GM23338 (cell line): ENCODE results near the gene BDH1. TPM values are rescaled to one million over a fixed set of nuclear protein-coding genes. Genes with fewer than 3 reads are reported as not detected.

ENCODE experiments used
- ATAC-seq: fragments of 200-7000 bp; cut with Tn5 transposase; 3 replicates; pipeline ENCODE4 v1.9.1; 2020
- DNase-seq: peaks from one replicate; pipeline ENCODE4 v3.0.0-alpha.2; 2015; ENCODE audit warnings: low spot score
- H2AFZ ChIP-seq: fragments of 200-600 bp; sonication (generic); 2 replicates; pipeline ENCODE4 v1.8.0; 2016; ENCODE audit warnings: antibody characterized with exemption, mild to moderate bottlenecking, moderate library complexity
- H3F3A ChIP-seq: fragments of 200-600 bp; sonication (generic); replicated peaks from 2 replicates; pipeline ENCODE4 v1.8.0; 2017; ENCODE audit warnings: antibody characterized with exemption, mixed run types, low read depth
- H3K27ac ChIP-seq: fragments of 200-600 bp; sonication (generic); 2 replicates; pipeline ENCODE4 v1.6.1; 2016; ENCODE audit warnings: low read depth
- H3K27me3 ChIP-seq: fragments of 200-600 bp; sonication (generic); 2 replicates; pipeline ENCODE4 v1.8.0; 2016; ENCODE audit warnings: mild to moderate bottlenecking, mixed run types, moderate library complexity; ENCODE audit not compliant: insufficient read depth
- H3K36me3 ChIP-seq: fragments of 200-600 bp; sonication (generic); 2 replicates; pipeline ENCODE4 v1.8.0; 2016; ENCODE audit warnings: mild to moderate bottlenecking; ENCODE audit not compliant: insufficient read depth
- H3K4me1 ChIP-seq: fragments of 200-600 bp; sonication (generic); 2 replicates; pipeline ENCODE4 v1.8.0; 2016; ENCODE audit warnings: mild to moderate bottlenecking, moderate library complexity; ENCODE audit not compliant: insufficient read depth
- H3K4me2 ChIP-seq: fragments of 200-600 bp; sonication (generic); 2 replicates; pipeline ENCODE4 v1.7.1; 2017; ENCODE audit warnings: mixed run types
- H3K4me3 ChIP-seq: fragments of 200-600 bp; sonication (generic); 2 replicates; pipeline ENCODE4 v1.6.1; 2016; ENCODE audit warnings: mixed run types
- H3K79me2 ChIP-seq: fragments of 200-600 bp; sonication (generic); replicated peaks from 2 replicates; pipeline ENCODE4 v1.8.0; 2017; ENCODE audit warnings: mild to moderate bottlenecking; ENCODE audit not compliant: insufficient read depth
- H3K9me2 ChIP-seq: fragments of 200-600 bp; sonication (generic); 2 replicates; pipeline ENCODE4 v1.8.0; 2017; ENCODE audit not compliant: insufficient read depth
- H4K20me1 ChIP-seq: fragments of 200-600 bp; sonication (generic); replicated peaks from 2 replicates; pipeline ENCODE4 v1.8.0; 2017; ENCODE audit warnings: mild to moderate bottlenecking; ENCODE audit not compliant: insufficient read depth
- H3K27ac Mint-ChIP-seq: 2 replicates; pipeline ENCODE4 v1.8.0; 2020; ENCODE audit warnings: inconsistent platforms, mild to moderate bottlenecking, moderate library complexity, mixed read lengths
- H3K27me3 Mint-ChIP-seq: 3 replicates; pipeline ENCODE4 v1.8.0; 2022; ENCODE audit warnings: low read depth, mild to moderate bottlenecking, moderate library complexity, mixed read lengths, inconsistent platforms; ENCODE audit not compliant: insufficient read depth, poor library complexity
- H3K36me3 Mint-ChIP-seq: 3 replicates; pipeline ENCODE4 v1.8.0; 2021; ENCODE audit warnings: low read depth, mild to moderate bottlenecking, inconsistent platforms, moderate library complexity, mixed read lengths
- H3K4me1 Mint-ChIP-seq: 3 replicates; pipeline ENCODE4 v1.8.0; 2020; ENCODE audit warnings: mild to moderate bottlenecking, inconsistent platforms, mixed read lengths
- H3K4me3 Mint-ChIP-seq: 3 replicates; pipeline ENCODE4 v1.8.0; 2021; ENCODE audit warnings: moderate library complexity, mild to moderate bottlenecking, inconsistent platforms, mixed read lengths
- H3K9me3 Mint-ChIP-seq: 3 replicates; pipeline ENCODE4 v1.8.0; 2020; ENCODE audit warnings: moderate library complexity, mild to moderate bottlenecking, inconsistent platforms, mixed read lengths
- CREB1 ChIP-seq: fragments of 250-450 bp; sonication (Bioruptor Pico); IDR thresholded peaks from 2 replicates; pipeline ENCODE4 v1.5.0; 2020; ENCODE audit warnings: low read depth, mild to moderate bottlenecking, moderate library complexity
- CTCF ChIP-seq, 2 experiments: fragments of 200-600 bp in 1 of 2; sonication (generic) in 1 of 2; conservative IDR thresholded peaks; 2 replicates each; pipeline versions ENCODE4 v1.5.1 to v1.6.1; 2016 to 2017; ENCODE audit warnings: antibody characterized with exemption in 2 of 2, low read depth in 2 of 2, mild to moderate bottlenecking in 2 of 2, moderate library complexity in 1 of 2
- EZH2phosphoT487 ChIP-seq: fragments of 200-600 bp; sonication (generic); IDR thresholded peaks from one replicate; pipeline ENCODE4 v1.8.1; 2018; ENCODE audit warnings: antibody characterized with exemption; ENCODE audit not compliant: unreplicated experiment
- REST ChIP-seq: IDR thresholded peaks from one replicate; pipeline ENCODE4 v1.6.1; 2018; ENCODE audit warnings: antibody characterized with exemption; ENCODE audit not compliant: unreplicated experiment
- STAT1 ChIP-seq: IDR thresholded peaks from one replicate; pipeline ENCODE4 v1.6.1; 2016; ENCODE audit warnings: antibody characterized with exemption; ENCODE audit not compliant: unreplicated experiment
- ZNF331 ChIP-seq: fragments of 250-450 bp; sonication (Bioruptor Pico); IDR thresholded peaks from 2 replicates; pipeline ENCODE4 v1.5.0; 2020; ENCODE audit warnings: low read depth, mild to moderate bottlenecking, moderate library complexity
- ZNF462 ChIP-seq: fragments of 250-450 bp; sonication (Bioruptor Pico); IDR thresholded peaks from 2 replicates; pipeline ENCODE4 v1.5.0; 2020; ENCODE audit warnings: mild to moderate bottlenecking, moderate library complexity
- polyA plus RNA-seq: library from polyadenylated mRNA; unstranded; fragments of >200 nt; fragmentation: Nextera tagmentation; extraction: Ambion mirVana; gene quantifications from 2 replicates; pipeline ENCODE4 v1.2.1, GENCODE V29; 2016
- total RNA-seq: library from RNA; depleted of rRNA; stranded (reverse); fragments of >200 nt; shearing (Covaris generic); gene quantifications from 2 replicates; pipeline ENCODE4 v1.2.3, GENCODE V29; 2014

BDH1 gene
- total and polyA plus RNA-seq, 2 experiments from 2014 or later: 18.1 to 19.3 TPM

GRCh38 chr3:197533396-197533795 is 22.4 kb downstream of the BDH1 start (continued):
- TF ChIP-seq ZNF462 (CRISPR knock-in tag): no peak

GRCh38 chr3:197532388-197532787 is 23.4 kb downstream of the BDH1 start:
- no peak overlapping the region for H3K4me2 ChIP-seq
- H3K36me3 ChIP-seq: no peaks in the 10 kb centered on the region
- no peaks in the 10 kb centered on the region for H3K79me2 ChIP-seq
- peaks cover 19% of the 10 kb centered on the region for H3K36me3 Mint-ChIP-seq
- no peak overlapping the region for H3K27ac ChIP-seq
- H3K4me1 ChIP-seq: no peaks in the 10 kb centered on the region
- no peaks in the 10 kb centered on the region for H3F3A ChIP-seq
- no peak overlapping the region for H3K27ac Mint-ChIP-seq
- H4K20me1 ChIP-seq: peaks cover 3% of the 10 kb centered on the region; the same call in 1 of the 2 replicates
- H2AFZ ChIP-seq: no peak overlapping the region
- no peaks in the 10 kb centered on the region for H3K27me3 Mint-ChIP-seq
- no peak for ATAC-seq
- H3K27me3 ChIP-seq: no peaks in the 10 kb centered on the region
- TF ChIP-seq CREB1 (CRISPR knock-in tag) (no peak), CTCF (conservative IDR thresholded peaks at IDR 0.05; ENCODE audit: low read depth in 2 of 2) (no peak), REST (no peak), STAT1 (no peak), EZH2phosphoT487 (no peak), ZNF331 (CRISPR knock-in tag) (no peak)
- no peak overlapping the region for H3K4me3 Mint-ChIP-seq
- no peaks in the 10 kb centered on the region; the same call in 2 of the 3 replicates for H3K4me1 Mint-ChIP-seq
- no peaks in the 10 kb centered on the region for H3K9me2 ChIP-seq
- no peaks in the 10 kb centered on the region for H3K9me3 Mint-ChIP-seq
- no peak overlapping the region for H3K4me3 ChIP-seq
- no peak for DNase-seq
